Muscle layer of duodenum (tissue), 2 donors: ENCODE measurements around the gene HAND2.
A peak's percentile ranks its signal among the peaks of the same experiment; 100 is the strongest.

Experiments used
- H3K27ac ChIP-seq: one replicate; pipeline ENCODE4 v1.7.0; 2013; ENCODE audit warnings: mild to moderate bottlenecking, low read length
- H3K27me3 ChIP-seq: one replicate; pipeline ENCODE4 v1.7.0; 2013; ENCODE audit warnings: low read depth, mild to moderate bottlenecking, control low read depth, low read length
- H3K36me3 ChIP-seq, 2 donors: one replicate each; pipeline ENCODE4 v1.7.0; 2013; ENCODE audit warnings: low read length in 2 of 2, control low read depth in 1 of 2, mild to moderate bottlenecking in 1 of 2; ENCODE audit not compliant: insufficient read depth in 2 of 2, control insufficient read depth in 1 of 2
- H3K4me1 ChIP-seq, 2 donors: one replicate each; pipeline ENCODE4 v1.7.0; 2013; ENCODE audit warnings: low read length in 2 of 2, mild to moderate bottlenecking in 2 of 2, control low read depth in 1 of 2, moderate library complexity in 1 of 2; ENCODE audit not compliant: insufficient read depth in 2 of 2, control insufficient read depth in 1 of 2
- H3K4me3 ChIP-seq, 2 donors: one replicate each; pipeline ENCODE4 v1.7.0; 2013; ENCODE audit warnings: low read length in 2 of 2, low read depth in 1 of 2, mild to moderate bottlenecking in 1 of 2
- H3K9me3 ChIP-seq, 2 donors: one replicate each; pipeline ENCODE4 v1.7.0; 2013; ENCODE audit warnings: low read length in 2 of 2, control low read depth in 1 of 2, mild to moderate bottlenecking in 1 of 2; ENCODE audit not compliant: control insufficient read depth in 1 of 2
- donor health status: healthy.

HAND2 gene

DNA sequence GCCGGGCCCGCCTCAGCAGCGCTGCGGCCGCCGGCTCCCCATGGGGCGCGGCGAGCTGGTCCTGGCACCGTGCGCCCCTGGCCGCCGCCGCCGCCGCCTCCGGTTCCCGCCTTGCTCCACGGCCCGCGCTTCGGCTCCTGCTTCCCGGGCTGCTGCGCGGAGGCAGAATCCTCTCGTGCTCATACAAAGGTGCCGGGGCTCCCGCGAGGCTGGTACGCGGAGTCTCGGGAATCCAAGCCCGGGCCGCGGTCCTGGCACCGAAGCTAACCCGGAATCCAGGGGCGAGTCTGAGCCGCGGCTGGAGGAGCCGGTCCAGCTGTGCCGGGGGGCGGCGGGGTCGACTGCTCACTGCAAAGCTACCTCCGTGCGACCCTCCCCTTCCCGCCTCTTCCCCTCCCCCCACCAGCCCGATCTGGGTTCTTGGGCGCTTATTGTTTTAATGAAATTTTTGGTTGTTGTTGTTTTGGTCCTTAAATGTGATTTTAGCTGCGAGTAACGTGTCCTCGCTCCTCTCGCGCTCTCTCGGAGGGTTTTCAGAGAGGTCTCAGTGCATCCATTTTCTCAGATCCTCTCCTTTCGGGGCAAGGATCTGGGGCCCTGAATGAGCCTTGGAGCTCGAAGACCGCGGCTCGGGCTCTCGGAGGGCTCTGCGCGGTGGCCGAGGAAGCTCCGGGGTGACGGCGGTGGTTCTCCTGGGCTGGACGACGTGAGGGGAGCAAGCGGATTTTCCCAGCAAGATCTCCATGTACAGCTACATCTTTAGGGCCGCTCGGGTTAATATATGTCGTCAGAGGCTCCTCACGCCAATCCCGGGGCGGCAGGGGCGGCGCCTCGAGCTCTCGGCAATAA lies at the start of gene HAND2:
HAND2 (minus strand) TSS at position 753 of the 849 bp plus-strand sequence. CDS start 940 bp downstream, outside the sequence.
- Histone ChIP-seq H3K27ac (peak within 1 kb of the TSS; percentile 96), H3K27me3 (peaks cover 59% of the 10 kb centered on the region), H3K4me3 (peak within 1 kb of the TSS; percentile 76 to 93), H3K9me3 (no peaks in the 10 kb centered on the region), H3K36me3 (no peaks in the 10 kb centered on the region), H3K4me1 (peaks cover 0 to 1% of the 10 kb centered on the region in 2 donors)

DNA sequence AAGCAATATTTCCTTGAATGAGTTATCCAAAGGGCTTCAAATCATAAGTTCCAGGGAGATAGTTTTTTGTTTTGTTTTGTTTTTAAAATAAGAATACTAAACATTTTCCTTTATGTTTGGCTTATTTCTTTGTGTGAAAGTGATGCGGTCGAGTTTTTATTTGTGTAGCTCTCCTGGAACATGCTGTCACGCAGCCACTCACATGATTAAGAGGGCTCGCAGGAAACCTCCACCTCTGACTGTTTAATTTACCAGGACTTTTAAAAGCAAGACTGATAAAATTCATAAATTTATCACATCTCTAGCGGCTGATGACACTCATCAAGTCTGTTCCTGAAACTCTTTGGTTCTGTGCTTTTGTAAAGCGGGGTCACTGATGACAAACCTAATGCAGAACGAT lies 48.9 kb upstream of the HAND2 start:
- Histone ChIP-seq H3K27me3 (peaks cover 4% of the 10 kb centered on the region), H3K36me3 (no peaks in the 10 kb centered on the region), H3K4me1 (no peaks in the 10 kb centered on the region), H3K4me3 (no peak overlapping the region), H3K27ac (no peak overlapping the region), H3K9me3 (no peaks in the 10 kb centered on the region)

DNA sequence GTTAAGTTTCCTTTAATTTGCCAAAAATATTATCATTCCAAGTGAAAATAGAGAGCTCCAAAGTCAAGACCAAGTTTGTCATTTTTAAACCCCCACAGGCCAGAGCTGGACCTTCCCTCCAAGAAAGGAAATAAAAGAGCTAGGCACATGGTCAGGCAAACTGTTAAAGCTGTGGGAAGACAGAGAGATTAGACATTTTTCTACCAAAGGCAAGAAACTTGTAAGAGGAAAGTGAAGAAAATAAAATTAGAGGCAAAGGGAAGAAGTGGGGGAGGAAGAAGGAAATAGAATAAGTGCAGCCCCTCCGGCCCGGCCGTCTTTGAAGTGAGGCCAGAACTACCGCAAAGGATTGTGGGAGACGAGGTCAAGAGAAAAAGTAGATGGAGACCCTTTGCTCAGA lies 47.9 kb upstream of the HAND2 start:
- no peak overlapping the region for H3K27ac ChIP-seq
- H3K36me3 ChIP-seq = no peaks in the 10 kb centered on the region
- H3K4me1 ChIP-seq = peaks cover 0 to 6% of the 10 kb centered on the region in 2 donors
- H3K27me3 ChIP-seq = peaks cover 4% of the 10 kb centered on the region
- no peak overlapping the region for H3K4me3 ChIP-seq
- no peaks in the 10 kb centered on the region for H3K9me3 ChIP-seq

DNA sequence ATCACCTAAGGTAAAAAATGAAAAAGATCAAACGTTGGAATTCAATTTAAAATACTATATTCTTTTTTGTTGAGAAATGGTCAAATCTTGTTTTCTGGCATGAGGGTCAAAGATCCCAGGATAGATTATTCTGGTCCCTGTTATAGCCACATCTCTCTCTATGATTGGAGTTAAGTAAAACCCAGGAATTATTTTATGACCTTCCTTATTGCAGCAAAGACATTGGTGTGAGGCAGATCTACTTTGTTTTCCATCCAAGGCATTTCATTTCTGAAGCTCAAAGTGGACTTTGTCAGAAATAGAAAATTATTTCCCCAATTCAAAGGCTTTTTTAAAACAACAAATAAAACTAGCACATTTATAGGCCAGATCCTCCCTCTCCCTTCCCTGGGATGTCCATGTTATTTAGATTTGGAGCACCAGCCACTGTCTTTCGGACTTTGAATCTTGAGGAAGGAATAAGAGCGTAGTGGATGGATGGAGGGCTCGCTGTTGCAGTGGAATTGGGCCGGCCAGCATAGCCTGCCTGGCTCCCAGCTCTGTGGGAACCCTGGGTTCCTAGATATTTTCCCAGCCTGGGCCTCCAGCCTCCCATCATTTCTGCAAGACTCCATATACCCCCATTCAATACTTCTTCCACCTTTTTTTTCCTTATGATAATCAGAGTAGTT lies 45.6 kb upstream of the HAND2 start:
- H3K4me1 ChIP-seq = peaks cover 0 to 16% of the 10 kb centered on the region in 2 donors

DNA sequence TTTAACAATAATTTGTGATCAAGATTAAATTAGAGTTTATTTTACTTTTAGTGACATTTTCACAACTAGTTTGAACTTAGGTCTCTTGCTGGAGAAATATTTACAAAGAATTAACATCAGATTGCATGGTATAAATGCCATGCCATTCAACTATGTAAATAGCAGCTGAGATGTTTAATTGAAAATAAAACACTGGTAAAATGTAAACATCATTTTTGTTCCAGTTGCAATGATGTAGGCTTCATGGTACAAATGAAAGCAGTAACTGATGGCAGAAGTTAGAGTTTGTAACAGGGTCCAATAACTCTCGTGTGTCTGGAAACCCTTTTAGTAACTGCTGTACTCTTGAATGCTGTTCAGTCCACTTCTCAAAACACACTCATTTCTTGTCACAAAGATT lies 43.7 kb upstream of the HAND2 start:
- H3K4me1 ChIP-seq = peaks cover 0 to 19% of the 10 kb centered on the region in 2 donors
- no peaks in the 10 kb centered on the region for H3K9me3 ChIP-seq
- no peak overlapping the region for H3K27ac ChIP-seq
- no peaks in the 10 kb centered on the region for H3K36me3 ChIP-seq
- no peak overlapping the region for H3K4me3 ChIP-seq
- no peaks in the 10 kb centered on the region for H3K27me3 ChIP-seq

More for the DNA sequence above, 45.6 kb upstream of the HAND2 start:
- no peak overlapping the region for H3K4me3 ChIP-seq
- H3K36me3 ChIP-seq = no peaks in the 10 kb centered on the region
- H3K9me3 ChIP-seq = no peaks in the 10 kb centered on the region
- H3K27me3 ChIP-seq = no peaks in the 10 kb centered on the region
- H3K27ac ChIP-seq = no peak overlapping the region

DNA sequence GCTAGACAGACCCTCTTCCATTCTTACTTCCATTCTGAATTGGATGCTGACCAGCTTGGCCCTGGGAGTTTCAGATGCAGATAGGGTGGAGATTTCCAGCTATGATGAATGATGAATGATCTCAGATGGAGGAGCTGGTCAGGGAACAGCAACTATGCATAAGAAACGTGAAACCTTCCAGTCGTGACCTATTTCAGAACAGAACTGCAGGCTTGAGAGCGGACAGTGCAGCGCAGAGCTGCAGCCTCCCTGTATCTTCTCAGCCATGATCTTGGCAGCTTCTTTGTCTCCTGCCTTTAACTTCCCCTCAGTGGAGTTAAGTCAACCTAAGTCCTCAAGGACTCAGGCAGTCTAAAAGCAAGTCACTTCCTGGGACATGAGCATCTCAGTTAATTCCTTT lies 43.3 kb upstream of the HAND2 start:
- Histone ChIP-seq H3K27me3 (no peaks in the 10 kb centered on the region), H3K9me3 (no peaks in the 10 kb centered on the region), H3K27ac (no peak overlapping the region), H3K4me1 (peaks cover 0 to 19% of the 10 kb centered on the region in 2 donors), H3K4me3 (peak overlapping the region in 1 of 2 donors; percentile 30), H3K36me3 (no peaks in the 10 kb centered on the region)

DNA sequence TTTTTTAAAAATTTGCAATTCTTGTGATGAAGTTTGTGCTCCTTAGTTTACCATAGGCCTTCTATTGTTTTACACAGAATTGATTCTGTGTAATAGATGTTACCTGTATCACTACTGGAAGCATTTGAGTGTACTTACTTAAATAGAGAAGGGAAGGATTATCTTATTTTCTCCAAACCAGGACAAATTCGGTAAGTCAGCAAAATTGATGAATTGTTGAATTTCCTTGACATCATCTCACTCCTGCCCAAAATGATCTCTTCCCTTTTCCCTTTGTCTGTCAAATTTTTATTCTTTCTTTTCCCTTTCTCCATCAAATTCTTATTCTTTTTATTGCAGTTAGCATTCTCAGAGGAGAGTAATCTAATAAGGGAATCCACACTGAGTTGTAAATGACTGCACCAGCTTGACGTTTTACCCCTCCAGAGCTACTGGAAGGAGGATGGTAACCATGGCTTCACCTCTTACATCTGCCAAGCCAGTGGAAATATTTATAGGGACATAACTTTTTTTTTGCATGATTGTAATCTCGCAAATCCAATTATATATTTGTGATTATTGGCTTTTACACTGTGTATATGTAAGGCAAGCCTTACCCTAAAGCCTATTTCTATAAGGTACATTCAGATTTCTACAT lies 42.6 kb upstream of the HAND2 start:
- Histone ChIP-seq H3K4me1 (peaks cover 0 to 19% of the 10 kb centered on the region in 2 donors), H3K9me3 (no peaks in the 10 kb centered on the region), H3K36me3 (no peaks in the 10 kb centered on the region), H3K4me3 (no peak overlapping the region), H3K27me3 (no peaks in the 10 kb centered on the region), H3K27ac (no peak overlapping the region)

DNA sequence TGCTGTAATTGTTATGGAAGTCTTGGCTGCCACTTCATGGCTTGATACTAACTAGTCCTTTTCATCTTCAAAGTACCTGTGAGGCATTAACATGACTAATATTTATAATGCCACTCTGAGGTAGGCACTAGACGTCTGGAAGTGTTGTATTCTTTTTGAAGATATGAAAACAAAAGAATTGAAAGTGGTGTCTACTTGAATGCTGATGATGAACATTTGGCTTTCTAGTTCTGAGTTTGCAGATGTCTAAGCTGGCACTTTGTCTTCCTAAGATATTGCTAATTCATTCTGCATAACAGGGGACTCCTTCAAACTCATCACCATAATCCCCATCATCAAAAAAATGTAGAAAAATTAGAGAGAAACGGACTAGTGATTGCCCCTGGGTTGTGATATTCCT lies 41.6 kb upstream of the HAND2 start:
- Histone ChIP-seq H3K9me3 (no peaks in the 10 kb centered on the region), H3K4me3 (no peak overlapping the region), H3K27ac (no peak overlapping the region), H3K4me1 (peaks cover 0 to 19% of the 10 kb centered on the region in 2 donors), H3K27me3 (no peaks in the 10 kb centered on the region), H3K36me3 (no peaks in the 10 kb centered on the region)

DNA sequence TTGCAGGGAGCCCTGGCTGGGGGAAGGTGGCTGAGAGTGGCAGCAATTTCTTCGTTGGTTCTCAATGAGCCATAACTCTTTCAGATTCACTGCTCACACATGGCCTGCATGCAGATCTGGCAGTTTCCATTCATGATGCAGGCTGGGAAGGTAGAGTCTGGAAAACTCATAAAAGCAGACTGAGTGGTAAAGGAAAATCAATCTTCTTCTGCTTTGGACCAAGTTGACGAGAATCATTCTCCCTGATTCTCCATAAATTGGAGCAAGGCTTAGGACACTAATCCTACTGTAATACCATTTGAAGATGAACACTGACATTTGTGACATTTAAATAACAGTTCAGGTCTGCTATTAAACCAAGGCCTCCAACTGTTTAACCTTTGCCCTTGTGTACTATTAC lies 35.3 kb upstream of the HAND2 start:
- Histone ChIP-seq H3K4me3 (no peak overlapping the region), H3K27me3 (no peaks in the 10 kb centered on the region), H3K4me1 (no peaks in the 10 kb centered on the region), H3K9me3 (no peaks in the 10 kb centered on the region), H3K27ac (no peak overlapping the region), H3K36me3 (no peaks in the 10 kb centered on the region)

DNA sequence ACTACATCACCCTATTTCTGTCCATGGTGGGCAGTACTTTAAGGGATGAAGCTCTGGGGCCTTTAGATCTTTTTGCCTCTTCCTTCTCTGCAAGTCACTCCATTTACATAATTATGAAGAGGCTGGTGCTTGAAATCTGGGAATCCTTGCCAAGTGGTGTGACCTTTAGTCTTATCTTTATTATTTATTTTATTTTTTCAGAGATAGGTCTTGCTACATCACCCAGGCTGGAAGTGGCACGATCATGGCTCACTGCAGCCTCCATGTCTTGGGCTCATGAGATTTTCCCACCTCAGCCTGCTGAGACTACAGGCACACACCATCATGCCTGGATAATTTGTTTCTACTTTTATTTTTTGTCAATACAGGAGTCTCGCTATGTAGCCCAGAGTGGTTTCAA lies 34.4 kb upstream of the HAND2 start:
- no peaks in the 10 kb centered on the region for H3K27me3 ChIP-seq
- H3K4me3 ChIP-seq = no peak overlapping the region
- no peak overlapping the region for H3K27ac ChIP-seq
- no peaks in the 10 kb centered on the region for H3K9me3 ChIP-seq
- no peaks in the 10 kb centered on the region for H3K4me1 ChIP-seq
- H3K36me3 ChIP-seq = no peaks in the 10 kb centered on the region

DNA sequence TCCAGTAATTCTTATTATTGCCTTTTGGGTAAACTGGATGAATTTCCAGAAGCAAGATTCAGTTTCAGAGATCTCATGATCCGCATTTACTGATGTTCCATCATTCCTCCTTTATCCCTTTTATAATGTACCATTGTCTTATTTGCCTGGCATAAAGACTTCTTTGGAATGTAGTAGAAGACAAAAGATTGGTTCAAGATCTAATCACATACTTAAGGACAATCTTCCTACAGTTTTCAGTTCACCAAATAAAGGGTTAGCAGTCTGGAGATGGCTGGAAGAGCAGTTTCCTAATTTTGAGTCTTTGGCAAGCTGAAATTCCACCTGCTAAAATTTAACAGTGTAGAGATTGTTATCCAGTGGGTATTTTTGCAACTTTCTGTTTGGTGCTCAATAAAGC lies 30.9 kb upstream of the HAND2 start:
- no peak overlapping the region for H3K27ac ChIP-seq
- H3K4me1 ChIP-seq = no peaks in the 10 kb centered on the region
- H3K9me3 ChIP-seq = no peaks in the 10 kb centered on the region
- no peaks in the 10 kb centered on the region for H3K36me3 ChIP-seq
- H3K4me3 ChIP-seq = no peak overlapping the region
- no peaks in the 10 kb centered on the region for H3K27me3 ChIP-seq
